NCI-H1436 treated with DMSO at 0.1 percent for 48 hours (cell line): ENCODE results near the gene DNAJB14.

Experiments used
- DNase-seq: peaks from one replicate; lab custom pipeline; 2025; lab: John Stamatoyannopoulos, UW

Gene DNAJB14

DNA sequence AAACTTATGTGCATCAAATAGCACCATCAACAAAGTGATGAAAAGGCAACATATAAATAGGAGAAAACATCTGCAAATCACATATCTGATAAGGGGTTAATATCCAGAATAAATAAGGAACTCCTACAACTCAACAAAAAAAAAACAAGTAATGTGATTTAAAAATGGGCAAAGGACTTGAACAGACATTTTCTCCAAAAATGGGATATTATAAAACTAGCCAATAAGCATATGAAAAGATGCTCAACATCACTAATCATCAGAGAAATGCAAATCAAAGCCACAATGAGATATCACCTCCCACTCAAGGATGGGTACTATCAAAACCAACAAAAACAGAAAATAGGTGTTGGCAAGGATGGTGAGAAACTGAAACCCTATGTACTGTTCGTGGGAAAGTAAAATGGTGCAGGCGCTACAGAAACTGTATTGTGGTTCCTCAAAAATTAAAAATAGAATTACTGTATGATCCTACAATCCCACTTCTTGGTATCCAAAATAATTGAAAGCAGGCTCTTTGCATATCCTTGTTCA lies 2.4 kb downstream of the DNAJB14 start:
- no peak for DNase-seq

GRCh38 chr4:99938243-99938753 lies 8.1 kb downstream of the DNAJB14 start:
- no peak for DNase-seq

- no peak for DNase-seq
Measured at GRCh38 chr4:99934891-99935290, 11.5 kb downstream of the DNAJB14 start.

- DNase-seq: no peak
Measured at GRCh38 chr4:99927566-99927965, 18.9 kb downstream of the DNAJB14 start.

- DNase-seq: no peak
Measured at GRCh38 chr4:99921174-99921573, 25.2 kb downstream of the DNAJB14 start.

- no peak for DNase-seq
Measured at GRCh38 chr4:99918656-99919055, 27.8 kb downstream of the DNAJB14 start.

DNA sequence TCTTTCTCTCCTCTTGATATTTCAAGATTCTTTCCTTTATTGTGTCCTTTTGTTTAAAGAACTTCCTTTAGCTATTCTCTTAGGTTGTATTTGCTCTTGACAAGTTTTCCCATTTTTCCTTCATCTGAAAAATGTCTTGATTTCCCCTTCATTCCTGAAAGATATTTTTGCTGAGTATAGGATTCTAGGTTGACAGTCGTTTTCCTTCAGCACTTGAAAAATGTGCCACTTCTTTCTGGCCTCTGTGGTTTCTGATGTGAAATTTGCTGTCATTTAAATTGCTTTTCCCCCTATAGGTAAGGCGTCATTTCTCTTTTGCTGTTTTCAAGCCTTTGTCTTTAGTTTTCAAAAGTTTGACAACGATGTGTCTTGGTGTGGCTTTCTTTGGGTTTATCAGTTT lies 28.8 kb downstream of the DNAJB14 start:
- no peak for DNase-seq

- no peak for DNase-seq
Measured at GRCh38 chr4:99915449-99915848, 31.0 kb downstream of the DNAJB14 start.

DNA sequence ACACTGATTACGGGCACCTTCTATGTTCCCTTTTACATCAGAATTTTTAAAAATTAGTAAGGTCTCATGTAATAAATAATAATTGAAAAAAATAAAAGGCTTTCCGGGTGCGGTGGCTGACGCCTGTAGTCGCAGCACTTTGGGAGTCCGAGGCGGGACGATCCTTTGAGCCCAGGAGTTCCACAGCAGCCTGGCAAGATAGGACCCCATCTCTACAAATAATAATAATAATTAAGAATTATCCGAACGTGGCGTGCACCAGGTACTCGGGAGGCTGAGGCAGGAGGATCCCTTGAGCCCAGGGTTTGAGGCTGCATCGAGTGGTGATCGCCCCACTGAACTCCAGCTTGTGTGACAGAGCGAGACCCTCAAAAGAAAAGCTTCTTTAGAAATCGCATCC lies 51.4 kb downstream of the DNAJB14 start:
- no peak for DNase-seq

GRCh38 chr4:99894161-99894997 lies 52.0 kb downstream of the DNAJB14 start, which contains the start of gene LAMTOR3:
Gene LAMTOR3, minus strand, starts transcription at chr4:99894427. Its CDS starts 464 bp downstream, at chr4:99893963.
- peak; percentile 73 for DNase-seq

GRCh38 chr4:99893839-99894160 lies 52.6 kb downstream of the DNAJB14 start:
- DNase-seq: no peak

DNA sequence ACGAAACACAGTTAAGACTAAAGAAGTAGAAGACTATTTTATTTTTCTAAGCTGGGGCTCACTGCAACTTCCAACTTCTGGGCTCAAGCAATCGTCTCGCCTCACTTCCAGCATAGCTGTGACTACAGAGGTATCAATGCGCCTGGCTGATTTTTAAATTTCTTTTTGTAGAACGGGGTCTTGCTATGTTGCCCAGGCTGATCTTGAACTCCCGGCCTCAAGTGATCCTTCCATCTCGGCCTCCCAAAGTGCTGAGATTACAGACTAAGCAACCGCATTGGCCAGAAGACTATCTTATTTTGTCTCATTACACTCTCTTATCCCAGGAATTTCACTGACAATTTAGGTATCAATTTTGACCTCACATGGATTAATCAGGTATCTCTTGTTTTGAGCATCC lies 53.4 kb downstream of the DNAJB14 start:
- DNase-seq: no peak

- no peak for DNase-seq
Measured at GRCh38 chr4:99891351-99891750, 55.1 kb downstream of the DNAJB14 start.

DNA sequence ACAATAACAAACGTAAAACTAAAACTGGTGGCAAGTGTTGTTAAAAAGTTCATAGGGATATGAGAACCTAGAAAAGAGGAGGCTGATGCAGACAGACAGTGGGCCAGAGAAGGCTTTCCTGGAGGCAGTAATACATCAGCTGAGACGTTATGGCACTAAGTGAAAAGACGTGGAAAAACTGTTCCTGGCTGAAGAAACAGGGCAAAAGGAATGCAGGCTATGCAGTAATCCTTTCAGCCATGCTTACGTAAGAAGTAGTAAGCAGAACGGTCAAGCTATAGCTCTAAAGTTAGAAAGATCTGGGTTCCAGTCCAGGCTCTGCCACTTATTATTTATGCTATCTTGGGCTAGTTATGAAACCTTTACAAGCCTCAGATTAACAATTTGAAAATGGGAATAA lies 58.6 kb downstream of the DNAJB14 start:
- DNase-seq: no peak

- DNase-seq: no peak
Measured at GRCh38 chr4:99886146-99886545, 60.3 kb downstream of the DNAJB14 start.

- no peak for DNase-seq
Measured at GRCh38 chr4:99885687-99886086, 60.7 kb downstream of the DNAJB14 start.

- no peak for DNase-seq
Measured at GRCh38 chr4:99885063-99885664, 61.3 kb downstream of the DNAJB14 start.

- no peak for DNase-seq
Measured at GRCh38 chr4:99879458-99879857, 67.0 kb downstream of the DNAJB14 start.

DNA sequence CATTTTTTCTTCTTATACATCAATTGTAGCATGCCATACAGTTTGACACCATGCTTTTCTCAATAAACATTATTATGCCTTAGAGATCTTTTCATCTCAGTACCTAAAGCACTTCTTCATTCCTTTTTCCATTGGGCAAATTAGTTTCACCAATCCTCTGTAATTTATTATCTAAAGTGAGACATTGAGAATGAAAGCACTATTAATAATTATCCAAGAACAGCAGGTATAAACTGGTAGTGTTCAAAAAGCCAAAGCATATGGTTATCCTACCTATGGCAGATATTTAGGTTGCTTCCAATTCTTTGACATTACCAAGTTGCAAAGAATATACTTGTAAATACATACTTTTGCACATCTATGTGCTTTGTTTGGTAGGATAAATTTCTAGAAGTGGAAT lies 67.8 kb downstream of the DNAJB14 start:
- DNase-seq: no peak

DNA sequence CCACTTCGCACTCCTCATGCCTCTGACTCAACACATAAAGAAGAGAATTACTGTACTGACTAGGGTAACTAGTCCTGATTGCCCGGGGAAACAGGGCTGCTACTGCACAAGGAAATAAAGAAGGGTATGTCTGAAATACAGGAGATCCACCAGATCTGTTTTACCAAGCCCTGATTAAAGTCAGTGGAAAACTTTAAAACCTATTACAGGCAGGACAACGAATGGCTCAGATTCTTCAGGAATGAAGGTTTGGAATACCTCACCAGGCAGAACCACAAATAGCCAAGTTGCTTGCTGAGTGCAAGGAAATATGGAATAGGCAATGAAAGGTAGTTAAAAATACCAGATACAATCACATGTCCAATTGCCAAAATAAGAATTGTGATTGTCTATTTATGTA lies 69.5 kb downstream of the DNAJB14 start:
- no peak for DNase-seq

DNA sequence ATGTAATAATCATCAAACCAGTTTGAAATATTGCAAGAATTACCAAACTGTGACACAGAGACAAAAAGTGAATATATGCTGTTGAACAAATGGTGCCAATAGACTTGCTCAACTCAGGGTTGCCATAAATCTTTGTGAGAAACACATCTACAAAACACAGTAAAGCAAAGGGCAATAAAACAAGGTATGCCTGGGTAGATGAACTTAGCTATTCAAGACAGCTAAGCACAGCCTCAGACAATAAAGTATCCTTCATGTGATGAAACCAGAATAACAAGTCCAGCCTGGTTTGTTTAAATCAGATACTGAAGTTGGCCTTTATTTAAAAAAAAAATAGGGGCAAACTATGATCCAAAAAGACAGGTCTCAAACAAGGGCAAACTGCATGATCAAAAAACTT lies 71.3 kb downstream of the DNAJB14 start:
- DNase-seq: no peak

DNA sequence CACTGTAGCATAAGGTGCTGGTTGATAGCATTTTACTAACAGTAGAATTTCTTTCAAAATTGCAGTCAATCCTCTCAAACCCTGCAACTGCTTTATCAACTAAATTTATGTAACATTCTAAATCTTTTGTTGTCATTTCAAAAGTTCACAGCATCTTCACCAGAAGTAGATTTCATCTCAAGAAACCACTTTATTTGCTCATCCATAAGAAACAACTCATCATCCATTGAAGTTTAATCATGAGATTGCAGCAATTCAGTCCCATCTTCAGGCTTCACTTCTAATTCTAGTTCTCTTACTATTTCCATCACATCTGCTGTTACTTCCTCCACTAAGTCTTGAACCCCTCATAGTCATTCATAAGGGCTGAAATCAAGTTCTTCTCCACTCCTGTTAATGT lies 73.8 kb downstream of the DNAJB14 start:
- no peak for DNase-seq

GRCh38 chr4:99868126-99868596 lies 78.3 kb downstream of the DNAJB14 start:
- DNase-seq: no peak
